ENCODE measurements around the gene GTSE1. TPM values are rescaled to one million over a fixed set of nuclear protein-coding genes. Genes with fewer than 3 reads are reported as not detected.
A peak's percentile ranks its signal among the peaks of the same experiment; 100 is the strongest.

GTSE1 gene
- total RNA-seq, 2 experiments from 2014 or later = 67.6 to 76.2 TPM

GRCh38 chr22:46369716-46370583 lies 73.3 kb downstream of the GTSE1 start:
- no peaks in the 10 kb centered on the region for H3K9me3 Mint-ChIP-seq
- no peak for DNase-seq
- CTCF ChIA-PET = no interaction called here
- no peak overlapping the region for H3K27ac Mint-ChIP-seq
- POLR2A ChIA-PET = no interaction called here
- no peaks in the 10 kb centered on the region for H3K36me3 Mint-ChIP-seq (ENCODE audit: low read depth)
- H3K4me3 Mint-ChIP-seq = no peak overlapping the region
- peaks cover 24% of the 10 kb centered on the region for H3K4me1 Mint-ChIP-seq
- peaks cover 14% of the 10 kb centered on the region for H3K27me3 Mint-ChIP-seq

- peaks cover 3% of the 10 kb centered on the region for H3K9me3 Mint-ChIP-seq
These were observed 74.1 kb downstream of the GTSE1 start for GRCh38 chr22:46370584-46371291.

GRCh38 chr22:46371623-46372226 lies 75.1 kb downstream of the GTSE1 start:
- ChIA-PET CTCF (no interaction called here), POLR2A (no interaction called here)
- peaks cover 24% of the 10 kb centered on the region for H3K4me1 Mint-ChIP-seq
- H3K27ac Mint-ChIP-seq = no peak overlapping the region
- no peak for DNase-seq
- no peak overlapping the region for H3K4me3 Mint-ChIP-seq
- peaks cover 9% of the 10 kb centered on the region for H3K9me3 Mint-ChIP-seq
- H3K27me3 Mint-ChIP-seq = peaks cover 20% of the 10 kb centered on the region
- H3K36me3 Mint-ChIP-seq (ENCODE audit: low read depth) = no peaks in the 10 kb centered on the region

More at GRCh38 chr22:46370584-46371291, 74.1 kb downstream of the GTSE1 start:
- Mint-ChIP-seq H3K4me3 (no peak overlapping the region), H3K4me1 (peaks cover 24% of the 10 kb centered on the region), H3K27me3 (peaks cover 18% of the 10 kb centered on the region), H3K27ac (no peak overlapping the region), H3K36me3 (ENCODE audit: low read depth) (no peaks in the 10 kb centered on the region)
- ChIA-PET CTCF (no interaction called here), POLR2A (no interaction called here)
- peak; percentile 40 for DNase-seq

GRCh38 chr22:46372686-46373085 lies 76.0 kb downstream of the GTSE1 start:
- H3K36me3 Mint-ChIP-seq (ENCODE audit: low read depth) = no peaks in the 10 kb centered on the region
- no peak overlapping the region for H3K27ac Mint-ChIP-seq
- no peak overlapping the region for H3K4me3 Mint-ChIP-seq
- CTCF ChIA-PET = no interaction called here
- peaks cover 24% of the 10 kb centered on the region for H3K4me1 Mint-ChIP-seq
- H3K27me3 Mint-ChIP-seq = peaks cover 20% of the 10 kb centered on the region
- DNase-seq = no peak
- H3K9me3 Mint-ChIP-seq = peaks cover 9% of the 10 kb centered on the region
- POLR2A ChIA-PET = no interaction called here

- no peak for DNase-seq
- Mint-ChIP-seq H3K27me3 (peaks cover 20% of the 10 kb centered on the region), H3K27ac (no peak overlapping the region), H3K4me3 (no peak overlapping the region), H3K9me3 (peaks cover 9% of the 10 kb centered on the region), H3K4me1 (peaks cover 24% of the 10 kb centered on the region), H3K36me3 (ENCODE audit: low read depth) (no peaks in the 10 kb centered on the region)
- ChIA-PET POLR2A (no interaction called here), CTCF (no interaction called here)
These were observed 76.5 kb downstream of the GTSE1 start for GRCh38 chr22:46373159-46373558.

- POLR2A ChIA-PET = no interaction called here
- CTCF ChIA-PET = no interaction called here
- no peaks in the 10 kb centered on the region for H3K36me3 Mint-ChIP-seq (ENCODE audit: low read depth)
- peaks cover 9% of the 10 kb centered on the region for H3K9me3 Mint-ChIP-seq
- peaks cover 24% of the 10 kb centered on the region for H3K4me1 Mint-ChIP-seq
- no peak overlapping the region for H3K27ac Mint-ChIP-seq
- DNase-seq = no peak
- H3K27me3 Mint-ChIP-seq = peaks cover 20% of the 10 kb centered on the region
- no peak overlapping the region for H3K4me3 Mint-ChIP-seq
These were observed 77.4 kb downstream of the GTSE1 start for GRCh38 chr22:46373921-46374662.

- ChIA-PET POLR2A (no interaction called here), CTCF (no interaction called here)
- Mint-ChIP-seq H3K9me3 (peaks cover 9% of the 10 kb centered on the region), H3K27me3 (peaks cover 20% of the 10 kb centered on the region), H3K4me1 (peaks cover 24% of the 10 kb centered on the region), H3K36me3 (ENCODE audit: low read depth) (no peaks in the 10 kb centered on the region), H3K27ac (no peak overlapping the region), H3K4me3 (no peak overlapping the region)
- DNase-seq = no peak
These were observed 78.2 kb downstream of the GTSE1 start for GRCh38 chr22:46374663-46375474.

GRCh38 chr22:46376111-46376510 lies 79.4 kb downstream of the GTSE1 start:
- no peak overlapping the region for H3K27ac Mint-ChIP-seq
- ChIA-PET CTCF (no interaction called here), POLR2A (no interaction called here)
- peaks cover 12% of the 10 kb centered on the region for H3K4me1 Mint-ChIP-seq
- no peaks in the 10 kb centered on the region for H3K36me3 Mint-ChIP-seq (ENCODE audit: low read depth)
- peaks cover 9% of the 10 kb centered on the region for H3K9me3 Mint-ChIP-seq
- peaks cover 20% of the 10 kb centered on the region for H3K27me3 Mint-ChIP-seq
- no peak overlapping the region for H3K4me3 Mint-ChIP-seq
- no peak for DNase-seq

- POLR2A ChIA-PET = no interaction called here
- H3K9me3 Mint-ChIP-seq = peaks cover 9% of the 10 kb centered on the region
- H3K36me3 Mint-ChIP-seq (ENCODE audit: low read depth) = no peaks in the 10 kb centered on the region
- H3K27me3 Mint-ChIP-seq = peaks cover 20% of the 10 kb centered on the region
- H3K4me3 Mint-ChIP-seq = no peak overlapping the region
- H3K27ac Mint-ChIP-seq = no peak overlapping the region
- peaks cover 7% of the 10 kb centered on the region for H3K4me1 Mint-ChIP-seq
- no peak for DNase-seq
- CTCF ChIA-PET = no interaction called here
These were observed 80.3 kb downstream of the GTSE1 start for GRCh38 chr22:46376908-46377524.

GRCh38 chr22:46377525-46378425 lies 81.1 kb downstream of the GTSE1 start:
- Mint-ChIP-seq H3K9me3 (peaks cover 9% of the 10 kb centered on the region), H3K4me1 (peaks cover 5% of the 10 kb centered on the region), H3K27me3 (peaks cover 19% of the 10 kb centered on the region), H3K27ac (no peak overlapping the region), H3K4me3 (no peak overlapping the region), H3K36me3 (ENCODE audit: low read depth) (no peaks in the 10 kb centered on the region)
- DNase-seq = no peak
- CTCF ChIA-PET = interaction anchor here (0.9 kb wide), 1 partner anchor 10 kb away, joined by 3 read pairs; no protein-coding TSS in a partner anchor
- POLR2A ChIA-PET = no interaction called here

GRCh38 chr22:46378426-46379065 lies 81.9 kb downstream of the GTSE1 start:
- Mint-ChIP-seq H3K9me3 (peaks cover 9% of the 10 kb centered on the region), H3K4me3 (no peak overlapping the region), H3K27me3 (peaks cover 16% of the 10 kb centered on the region), H3K36me3 (ENCODE audit: low read depth) (no peaks in the 10 kb centered on the region), H3K27ac (no peak overlapping the region), H3K4me1 (peaks cover 5% of the 10 kb centered on the region)
- no peak for DNase-seq
- CTCF ChIA-PET = interaction anchor here (0.9 kb wide), 1 partner anchor 11 kb away, joined by 3 read pairs; no protein-coding TSS in a partner anchor
- POLR2A ChIA-PET = no interaction called here

All from activated CD4-positive, alpha-beta memory T cell treated with anti-CD3 and anti-CD28 coated beads, Interleukin-2, amount 10 ng/mL, durations not matched to agents 7 days and 5 days (primary cell).